Measurements from ENCODE around the gene POLG2. TPM values are rescaled to one million over a fixed set of nuclear protein-coding genes. Genes with fewer than 3 reads are reported as not detected.
"Not testable (repeated sequence)": the region's sequence is repeated elsewhere in the genome, so short reads cannot be mapped to it uniquely, and the experiment has no call there.

The POLG2 gene
- total RNA-seq, 2 experiments from 2014 or later: 34.7 to 35.2 TPM

- Mint-ChIP-seq H3K36me3 (ENCODE audit: low read depth) (no peaks in the 10 kb centered on the region), H3K27ac (no peak overlapping the region), H3K9me3 (no peaks in the 10 kb centered on the region), H3K4me1 (no peaks in the 10 kb centered on the region), H3K4me3 (no peak overlapping the region), H3K27me3 (peaks cover 6% of the 10 kb centered on the region)
- no peak for DNase-seq
- ChIA-PET CTCF (interaction anchor here (1.0 kb wide), 1 partner anchor 179 kb away, joined by 3 read pairs; no protein-coding TSS in a partner anchor), POLR2A (no interaction called here)
Observed at GRCh38 chr17:64470625-64471024, 26.2 kb downstream of the POLG2 start.

- H3K36me3 Mint-ChIP-seq (ENCODE audit: low read depth); H3K4me1 Mint-ChIP-seq; H3K27ac Mint-ChIP-seq; H3K27me3 Mint-ChIP-seq; H3K9me3 Mint-ChIP-seq; H3K4me3 Mint-ChIP-seq; DNase-seq; POLR2A ChIA-PET: not testable (repeated sequence)
- CTCF ChIA-PET: interaction anchor here (0.7 to 1.1 kb wide), 2 partner anchors 24 to 27 kb away, joined by 3 to 8 read pairs; no protein-coding TSS in a partner anchor
Observed at GRCh38 chr17:64466834-64467233, 30.0 kb downstream of the POLG2 start.

- ChIA-PET CTCF (no interaction called here), POLR2A (no interaction called here)
- H3K36me3 Mint-ChIP-seq (ENCODE audit: low read depth): no peaks in the 10 kb centered on the region
- no peaks in the 10 kb centered on the region for H3K9me3 Mint-ChIP-seq
- peaks cover 9% of the 10 kb centered on the region for H3K27me3 Mint-ChIP-seq
- no peak for DNase-seq
- H3K4me1 Mint-ChIP-seq: no peaks in the 10 kb centered on the region
- no peak overlapping the region for H3K4me3 Mint-ChIP-seq
- H3K27ac Mint-ChIP-seq: no peak overlapping the region
Observed at GRCh38 chr17:64466019-64466735, 30.7 kb downstream of the POLG2 start.

- no peak overlapping the region for H3K4me3 Mint-ChIP-seq
- POLR2A ChIA-PET: no interaction called here
- peaks cover 11% of the 10 kb centered on the region for H3K4me1 Mint-ChIP-seq
- CTCF ChIA-PET: no interaction called here
- peaks cover 7% of the 10 kb centered on the region for H3K27me3 Mint-ChIP-seq
- DNase-seq: no peak
- H3K36me3 Mint-ChIP-seq (ENCODE audit: low read depth): no peaks in the 10 kb centered on the region
- H3K9me3 Mint-ChIP-seq: no peaks in the 10 kb centered on the region
- H3K27ac Mint-ChIP-seq: no peak overlapping the region
Observed at GRCh38 chr17:64461788-64462187, 35.1 kb downstream of the POLG2 start.

GRCh38 chr17:64460955-64461354, 35.9 kb downstream of the POLG2 start:
- peaks cover 2% of the 10 kb centered on the region for H3K9me3 Mint-ChIP-seq
- H3K27me3 Mint-ChIP-seq: peaks cover 5% of the 10 kb centered on the region
- peaks cover 17% of the 10 kb centered on the region for H3K4me1 Mint-ChIP-seq
- peaks cover 2% of the 10 kb centered on the region for H3K36me3 Mint-ChIP-seq (ENCODE audit: low read depth)
- POLR2A ChIA-PET: no interaction called here
- no peak for DNase-seq
- CTCF ChIA-PET: no interaction called here
- no peak overlapping the region for H3K27ac Mint-ChIP-seq
- H3K4me3 Mint-ChIP-seq: no peak overlapping the region

- POLR2A ChIA-PET; H3K36me3 Mint-ChIP-seq (ENCODE audit: low read depth); H3K4me3 Mint-ChIP-seq; H3K9me3 Mint-ChIP-seq; DNase-seq; H3K27me3 Mint-ChIP-seq; H3K27ac Mint-ChIP-seq: not testable (repeated sequence)
- H3K4me1 Mint-ChIP-seq: peaks cover 23% of the 10 kb centered on the region
- CTCF ChIA-PET: interaction anchor here (0.6 to 1.5 kb wide), 2 partner anchors 10 to 243 kb away, joined by 3 read pairs; no protein-coding TSS in a partner anchor
Observed at GRCh38 chr17:64459818-64460217, 37.0 kb downstream of the POLG2 start.

GRCh38 chr17:64459284-64459747, 37.5 kb downstream of the POLG2 start:
- Mint-ChIP-seq H3K4me3 (no peak overlapping the region), H3K36me3 (ENCODE audit: low read depth) (peaks cover 2% of the 10 kb centered on the region)

GRCh38 chr17:64458756-64459155, 38.1 kb downstream of the POLG2 start:
- H3K27ac Mint-ChIP-seq: no peak overlapping the region
- H3K36me3 Mint-ChIP-seq (ENCODE audit: low read depth): peaks cover 2% of the 10 kb centered on the region
- POLR2A ChIA-PET: no interaction called here
- H3K4me3 Mint-ChIP-seq: no peak overlapping the region
- peaks cover 2% of the 10 kb centered on the region for H3K9me3 Mint-ChIP-seq
- peaks cover 2% of the 10 kb centered on the region for H3K27me3 Mint-ChIP-seq
- CTCF ChIA-PET: no interaction called here
- DNase-seq: no peak
- H3K4me1 Mint-ChIP-seq: peaks cover 24% of the 10 kb centered on the region

More at GRCh38 chr17:64459284-64459747, 37.5 kb downstream of the POLG2 start:
- ChIA-PET POLR2A (no interaction called here), CTCF (interaction anchor here (1.5 kb wide), 1 partner anchor 10 kb away, joined by 3 read pairs; no protein-coding TSS in a partner anchor)
- H3K4me1 Mint-ChIP-seq: peaks cover 24% of the 10 kb centered on the region
- H3K27ac Mint-ChIP-seq: no peak overlapping the region
- DNase-seq: no peak
- peaks cover 2% of the 10 kb centered on the region for H3K27me3 Mint-ChIP-seq
- H3K9me3 Mint-ChIP-seq: peaks cover 2% of the 10 kb centered on the region

GRCh38 chr17:64457156-64457555, 39.7 kb downstream of the POLG2 start:
- Mint-ChIP-seq H3K36me3 (ENCODE audit: low read depth) (peaks cover 2% of the 10 kb centered on the region), H3K27ac (no peak overlapping the region), H3K4me1 (peaks cover 24% of the 10 kb centered on the region), H3K4me3 (no peak overlapping the region), H3K27me3 (no peaks in the 10 kb centered on the region), H3K9me3 (peaks cover 2% of the 10 kb centered on the region)
- CTCF ChIA-PET: interaction anchor here (1.1 to 2.9 kb wide), 6 partner anchors 10 to 193 kb away, joined by 4 to 17 read pairs (median 6); no protein-coding TSS in a partner anchor
- DNase-seq: no peak
- POLR2A ChIA-PET: interaction anchor here (1.3 to 1.6 kb wide), 5 partner anchors 9 to 311 kb away, joined by 3 to 12 read pairs (median 6); partner anchors contain the start of genes CEP95 and DDX5

GRCh38 chr17:64455993-64456885, 40.6 kb downstream of the POLG2 start:
- Mint-ChIP-seq H3K9me3 (peaks cover 2% of the 10 kb centered on the region), H3K4me3 (no peak overlapping the region), H3K27ac (peak overlapping the region; percentile 76), H3K4me1 (peaks cover 24% of the 10 kb centered on the region), H3K27me3 (no peaks in the 10 kb centered on the region), H3K36me3 (ENCODE audit: low read depth) (peaks cover 2% of the 10 kb centered on the region)
- DNase-seq: no peak
- POLR2A ChIA-PET: interaction anchor here (0.7 to 1.6 kb wide), 11 partner anchors 8 to 310 kb away, joined by 3 to 12 read pairs (median 3); partner anchors contain the start of genes CEP95, DDX5 and POLG2
- CTCF ChIA-PET: interaction anchor here (0.8 to 2.9 kb wide), 9 partner anchors 9 to 220 kb away, joined by 3 to 17 read pairs (median 4); no protein-coding TSS in a partner anchor

GRCh38 chr17:64449545-64449944, 47.3 kb downstream of the POLG2 start:
- CTCF ChIA-PET: interaction anchor here (0.8 to 1.3 kb wide), 4 partner anchors 10 to 41 kb away, joined by 3 to 6 read pairs (median 3); no protein-coding TSS in a partner anchor

GRCh38 chr17:64448665-64449512, 48.0 kb downstream of the POLG2 start, which contains the start of gene MILR1:
Gene MILR1, plus strand, starts transcription at chr17:64449115. Its CDS starts 54 bp downstream, at chr17:64449169.
- POLR2A ChIA-PET: interaction anchor here (0.7 to 1.2 kb wide), 2 partner anchors 8 to 174 kb away, joined by 4 read pairs; no protein-coding TSS in a partner anchor
- CTCF ChIA-PET: interaction anchor here (0.8 to 1.3 kb wide), 3 partner anchors 11 to 41 kb away, joined by 3 to 6 read pairs (median 3); no protein-coding TSS in a partner anchor
- H3K27ac Mint-ChIP-seq: peak within 1 kb of the TSS; percentile 37
- no peak for DNase-seq
- H3K4me3 Mint-ChIP-seq: no peak within 1 kb of the TSS
- no peaks in the 10 kb centered on the region for H3K36me3 Mint-ChIP-seq (ENCODE audit: low read depth)
- H3K4me1 Mint-ChIP-seq: peaks cover 22% of the 10 kb centered on the region
- H3K9me3 Mint-ChIP-seq: no peaks in the 10 kb centered on the region
- H3K27me3 Mint-ChIP-seq: no peaks in the 10 kb centered on the region

More at GRCh38 chr17:64449545-64449944, 47.3 kb downstream of the POLG2 start:
- POLR2A ChIA-PET: no interaction called here
- Mint-ChIP-seq H3K4me1 (peaks cover 21% of the 10 kb centered on the region), H3K36me3 (ENCODE audit: low read depth) (no peaks in the 10 kb centered on the region), H3K9me3 (no peaks in the 10 kb centered on the region), H3K27ac (no peak overlapping the region), H3K4me3 (no peak overlapping the region), H3K27me3 (no peaks in the 10 kb centered on the region)
- no peak for DNase-seq
